GM12878 (cell line): Measurements from ENCODE around the gene PDE3B. TPM values are rescaled to one million over a fixed set of nuclear protein-coding genes. Genes with fewer than 3 reads are reported as not detected.

Experiments used
- ATAC-seq: fragments of 200-7000 bp; cut with Tn5 transposase; 3 replicates; pipeline ENCODE4 v1.9.1; 2020; ENCODE audit warnings: mild to moderate bottlenecking, moderate library complexity
- BruUV-seq: library from RNA; stranded (reverse); fragments of 400-500 nt; replicated peaks from 2 replicates; lab custom pipeline; 2021; lab: Mats Ljungman, UMichigan
- CTCF ChIA-PET: fragments of 300-600 bp; sonication (Branson Sonifier 250); formaldehyde crosslinking; extraction: SDS; loops from one replicate; lab custom pipeline; 2021; ENCODE audit warnings: inconsistent platforms; lab: Yijun Ruan, JAX
- POLR2A ChIA-PET: fragments of 350-600 bp; formaldehyde crosslinking; extraction: SDS; loops from one replicate; lab custom pipeline; 2021; ENCODE audit warnings: inconsistent platforms; lab: Charles Lee
- RAD21 ChIA-PET: fragments of 300-600 bp; sonication (Branson Sonifier 250); formaldehyde crosslinking; loops from one replicate; lab custom pipeline; 2023; ENCODE audit warnings: antibody characterized with exemption; ENCODE audit not compliant: unreplicated experiment; lab: Charles Lee
- SMC1A ChIA-PET: fragments of 300-600 bp; sonication (Branson Sonifier 250); formaldehyde crosslinking; loops from one replicate; lab custom pipeline; 2023; ENCODE audit not compliant: unreplicated experiment, uncharacterized antibody; lab: Charles Lee
- DNase-seq: peaks from one replicate; pipeline ENCODE4 v3.0.0-alpha.2; 2011; ENCODE audit warnings: low read depth, low spot score
- FAIRE-seq: peaks from 3 replicates; lab custom pipeline; 2011; peaks lifted over from hg19 to GRCh38; lab: Jason Lieb, UNC
- H2AFZ ChIP-seq: 2 replicates; pipeline ENCODE4 v1.6.0; 2011; ENCODE audit warnings: low read depth, low read length, control low read depth; ENCODE audit not compliant: control insufficient read depth
- H3K27ac ChIP-seq: 2 replicates; pipeline ENCODE4 v1.5.1; 2011; ENCODE audit warnings: control low read depth; ENCODE audit not compliant: control insufficient read depth, insufficient read depth
- H3K27me3 ChIP-seq, 2 experiments: replicated peaks in 1 of 2; 2 replicates each; pipeline versions ENCODE4 v1.6.0 to v1.6.1; 2011; ENCODE audit warnings: low read length in 1 of 2; ENCODE audit not compliant: control insufficient read depth in 2 of 2, insufficient read depth in 2 of 2
- H3K36me3 ChIP-seq, 2 experiments: 2 replicates each; pipeline ENCODE4 v1.5.1; 2011; ENCODE audit warnings: low read length in 1 of 2; ENCODE audit not compliant: control insufficient read depth in 2 of 2, insufficient read depth in 2 of 2
- H3K4me1 ChIP-seq: 2 replicates; pipeline ENCODE4 v1.6.1; 2011; ENCODE audit warnings: mild to moderate bottlenecking, low read length, moderate library complexity, mixed read lengths; ENCODE audit not compliant: control insufficient read depth, insufficient read depth
- H3K4me2 ChIP-seq: 2 replicates; pipeline ENCODE4 v1.6.0; 2011; ENCODE audit warnings: control low read depth; ENCODE audit not compliant: control insufficient read depth, insufficient read depth
- H3K4me3 ChIP-seq: fragments of 200-600 bp; sonication (generic); 2 replicates; pipeline ENCODE4 v1.5.1; 2016
- H3K79me2 ChIP-seq: 2 replicates; pipeline ENCODE4 v1.6.0; 2011; ENCODE audit warnings: low read length; ENCODE audit not compliant: control insufficient read depth, insufficient read depth
- H3K9ac ChIP-seq: 2 replicates; pipeline ENCODE4 v1.8.0; 2011; ENCODE audit warnings: low read length, control low read depth, mixed read lengths; ENCODE audit not compliant: control insufficient read depth, insufficient read depth
- H3K9me3 ChIP-seq: replicated peaks from 3 replicates; pipeline ENCODE4 v1.5.1; 2011; ENCODE audit warnings: mild to moderate bottlenecking, low read length; ENCODE audit not compliant: control insufficient read depth, insufficient read depth
- H4K20me1 ChIP-seq: 2 replicates; pipeline ENCODE4 v1.6.0; 2011; ENCODE audit not compliant: control insufficient read depth, insufficient read depth
- ASH2L ChIP-seq: fragments of 300-600, 200-600 bp; sonication (generic); IDR thresholded peaks from 2 replicates; pipeline ENCODE4 v1.6.1; 2017; ENCODE audit warnings: low read depth, mild to moderate bottlenecking, borderline replicate concordance
- CREB1 ChIP-seq: IDR thresholded peaks from 2 replicates; pipeline ENCODE4 v1.6.1; 2012; ENCODE audit warnings: low read depth, mild to moderate bottlenecking, inconsistent platforms
- ZNF217 ChIP-seq: fragments of 450-650 bp; IDR thresholded peaks from 2 replicates; pipeline ENCODE4 v1.6.1; 2017; ENCODE audit warnings: antibody characterized with exemption, mild to moderate bottlenecking
- WGBS: methylation state at CpG from one replicate; pipeline ENCODE4 v1.1.6; 2016; ENCODE audit warnings: low lambda C conversion rate; ENCODE audit not compliant: insufficient replicate concordance, insufficient coverage; ENCODE audit errors: missing lambda C conversion rate; 5-methylcytosine and 5-hydroxymethylcytosine counted together
- in situ Hi-C: fragments of 300-500 bp; cut with MboI; formaldehyde crosslinking; loops from 9 replicates; pipeline ENCODE4 v1.14.3; 2018; ENCODE audit warnings: mixed read lengths
- intact Hi-C: fragments of 100-400 bp; cut with micrococcal nuclease; formaldehyde crosslinking; loops from one replicate; pipeline ENCODE4 v1.14.2; 2022; ENCODE audit not compliant: unreplicated experiment
- polyA plus RNA-seq, 11 experiments: library from polyadenylated mRNA; depleted of rRNA in 4 of 11; unstranded in 6 of 11; stranded (reverse) in 5 of 11; fragments of >200 nt; fragmentation: Nextera tagmentation in 4 of 11; fragmentation: Illumina TruSeq in 1 of 11; extraction: Ambion mirVana in 4 of 11; extraction: Trizol in 1 of 11; gene quantifications; 1 replicate in 1 of 11; 2 replicates in 10 of 11; pipeline versions ENCODE4 v1.2.1 to v1.2.3, GENCODE V29; 2011 to 2016; ENCODE audit warnings: inconsistent platforms in 2 of 11, missing spikeins in 2 of 11, low read depth in 1 of 11
- total RNA-seq, 4 experiments: library from RNA; depleted of rRNA in 3 of 4; stranded (reverse); fragments of >200 nt in 3 of 4; fragmentation: Illumina TruSeq in 1 of 4; extraction: Trizol in 1 of 4; gene quantifications; 2 replicates each; pipeline versions ENCODE4 v1.2.1 to v1.2.3, GENCODE V29; 2013 to 2021
- TF ChIP-seq, protein P1 (sequence below): fragments of 450-650 bp; IDR thresholded peaks from 2 replicates; pipeline ENCODE4 v1.6.1; 2016; ENCODE audit warnings: mild to moderate bottlenecking, moderate library complexity, borderline replicate concordance
- TF ChIP-seq, protein P2 (sequence below): IDR thresholded peaks from 2 replicates; pipeline ENCODE4 v1.6.1; 2012; ENCODE audit warnings: low read depth, low read length, improper control_type of control experiment
- TF ChIP-seq, protein P3 (sequence below): fragments of 450-650 bp; IDR thresholded peaks from 2 replicates; pipeline ENCODE4 v1.6.1; 2017; ENCODE audit warnings: antibody characterized with exemption, mild to moderate bottlenecking, moderate library complexity
- TF ChIP-seq, protein P4 (sequence below): IDR thresholded peaks from 2 replicates; pipeline ENCODE4 v1.6.1; 2011; ENCODE audit warnings: low read depth, low read length, improper control_type of control experiment, borderline replicate concordance
- TF ChIP-seq, protein P5 (sequence below): IDR thresholded peaks from 2 replicates; pipeline ENCODE4 v1.6.1; 2012; ENCODE audit warnings: low read depth, low read length, improper control_type of control experiment

Gene PDE3B
- total and polyA plus RNA-seq, 10 of the 15 experiments (the other 5 are each of a cell fraction or from before 2014, with no cell fraction given) = 0.04 to 3.1 (median 1.9) TPM

DNA sequence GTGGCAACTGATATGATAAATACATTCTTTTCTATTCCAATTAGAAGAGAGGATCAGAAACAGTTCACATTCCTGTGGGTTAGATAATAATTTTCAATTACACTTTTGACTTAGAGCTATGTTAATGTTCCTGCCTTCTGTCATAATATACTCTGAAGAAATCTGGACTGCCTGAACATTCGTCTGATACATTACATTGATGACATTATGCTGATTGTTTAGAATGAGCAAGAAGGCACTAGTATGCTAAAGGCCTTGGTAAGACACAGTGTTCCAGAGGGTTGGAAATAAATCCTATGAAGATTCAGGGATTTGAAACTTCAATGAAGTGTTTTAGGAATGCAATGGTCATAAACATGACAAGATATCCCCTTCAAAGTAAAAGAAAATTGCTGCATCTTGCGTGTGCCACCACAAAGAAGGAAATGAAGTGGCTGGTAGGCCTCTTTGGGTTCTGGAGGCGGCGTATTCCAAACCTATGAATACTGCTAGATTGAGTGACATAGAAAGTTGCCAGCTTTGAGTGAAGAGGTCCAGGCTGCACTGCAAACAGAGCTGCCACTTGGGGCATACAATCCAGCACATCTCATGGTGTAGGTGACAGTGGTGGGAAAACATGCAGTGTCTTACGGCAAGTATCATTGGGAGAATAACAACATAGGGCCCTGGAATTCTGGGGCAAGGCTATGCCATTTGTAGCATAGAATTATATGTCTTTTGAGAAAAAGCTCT, 21.2 kb upstream of the PDE3B start:
- Histone ChIP-seq H3K36me3 (no peaks in the 10 kb centered on the region), H3K4me1 (no peaks in the 10 kb centered on the region), H2AFZ (no peak overlapping the region), H3K4me3 (no peak overlapping the region), H3K27ac (no peak overlapping the region), H3K9me3 (no peaks in the 10 kb centered on the region), H3K9ac (no peak overlapping the region), H3K27me3 (no peaks in the 10 kb centered on the region), H4K20me1 (no peaks in the 10 kb centered on the region), H3K4me2 (no peak overlapping the region), H3K79me2 (no peaks in the 10 kb centered on the region)
- ChIA-PET SMC1A (interaction anchor here (1.5 kb wide), 1 partner anchor 285 kb away, joined by 4 read pairs; no protein-coding TSS in a partner anchor), CTCF (interaction anchor here (1.6 kb wide), 1 partner anchor 286 kb away, joined by 4 read pairs; no protein-coding TSS in a partner anchor), RAD21 (interaction anchor here (1.0 kb wide), 1 partner anchor 286 kb away, joined by 3 read pairs; no protein-coding TSS in a partner anchor), POLR2A (no interaction called here)
- in situ Hi-C loops (no loop called here), intact Hi-C loops (no loop called here)
- DNase-seq = no peak
- no peak for FAIRE-seq
- 62% methylated on average over 5 of the region's 5 CpGs for WGBS
- no peak for ATAC-seq
- BruUV-seq = no TSS peak
- TF ChIP-seq, protein P1, sequence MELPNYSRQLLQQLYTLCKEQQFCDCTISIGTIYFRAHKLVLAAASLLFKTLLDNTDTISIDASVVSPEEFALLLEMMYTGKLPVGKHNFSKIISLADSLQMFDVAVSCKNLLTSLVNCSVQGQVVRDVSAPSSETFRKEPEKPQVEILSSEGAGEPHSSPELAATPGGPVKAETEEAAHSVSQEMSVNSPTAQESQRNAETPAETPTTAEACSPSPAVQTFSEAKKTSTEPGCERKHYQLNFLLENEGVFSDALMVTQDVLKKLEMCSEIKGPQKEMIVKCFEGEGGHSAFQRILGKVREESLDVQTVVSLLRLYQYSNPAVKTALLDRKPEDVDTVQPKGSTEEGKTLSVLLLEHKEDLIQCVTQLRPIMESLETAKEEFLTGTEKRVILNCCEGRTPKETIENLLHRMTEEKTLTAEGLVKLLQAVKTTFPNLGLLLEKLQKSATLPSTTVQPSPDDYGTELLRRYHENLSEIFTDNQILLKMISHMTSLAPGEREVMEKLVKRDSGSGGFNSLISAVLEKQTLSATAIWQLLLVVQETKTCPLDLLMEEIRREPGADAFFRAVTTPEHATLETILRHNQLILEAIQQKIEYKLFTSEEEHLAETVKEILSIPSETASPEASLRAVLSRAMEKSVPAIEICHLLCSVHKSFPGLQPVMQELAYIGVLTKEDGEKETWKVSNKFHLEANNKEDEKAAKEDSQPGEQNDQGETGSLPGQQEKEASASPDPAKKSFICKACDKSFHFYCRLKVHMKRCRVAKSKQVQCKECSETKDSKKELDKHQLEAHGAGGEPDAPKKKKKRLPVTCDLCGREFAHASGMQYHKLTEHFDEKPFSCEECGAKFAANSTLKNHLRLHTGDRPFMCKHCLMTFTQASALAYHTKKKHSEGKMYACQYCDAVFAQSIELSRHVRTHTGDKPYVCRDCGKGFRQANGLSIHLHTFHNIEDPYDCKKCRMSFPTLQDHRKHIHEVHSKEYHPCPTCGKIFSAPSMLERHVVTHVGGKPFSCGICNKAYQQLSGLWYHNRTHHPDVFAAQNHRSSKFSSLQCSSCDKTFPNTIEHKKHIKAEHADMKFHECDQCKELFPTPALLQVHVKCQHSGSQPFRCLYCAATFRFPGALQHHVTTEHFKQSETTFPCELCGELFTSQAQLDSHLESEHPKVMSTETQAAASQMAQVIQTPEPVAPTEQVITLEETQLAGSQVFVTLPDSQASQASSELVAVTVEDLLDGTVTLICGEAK = no peak
- TF ChIP-seq, protein P2, sequence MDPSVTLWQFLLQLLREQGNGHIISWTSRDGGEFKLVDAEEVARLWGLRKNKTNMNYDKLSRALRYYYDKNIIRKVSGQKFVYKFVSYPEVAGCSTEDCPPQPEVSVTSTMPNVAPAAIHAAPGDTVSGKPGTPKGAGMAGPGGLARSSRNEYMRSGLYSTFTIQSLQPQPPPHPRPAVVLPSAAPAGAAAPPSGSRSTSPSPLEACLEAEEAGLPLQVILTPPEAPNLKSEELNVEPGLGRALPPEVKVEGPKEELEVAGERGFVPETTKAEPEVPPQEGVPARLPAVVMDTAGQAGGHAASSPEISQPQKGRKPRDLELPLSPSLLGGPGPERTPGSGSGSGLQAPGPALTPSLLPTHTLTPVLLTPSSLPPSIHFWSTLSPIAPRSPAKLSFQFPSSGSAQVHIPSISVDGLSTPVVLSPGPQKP = no peak
- TF ChIP-seq, protein P3, sequence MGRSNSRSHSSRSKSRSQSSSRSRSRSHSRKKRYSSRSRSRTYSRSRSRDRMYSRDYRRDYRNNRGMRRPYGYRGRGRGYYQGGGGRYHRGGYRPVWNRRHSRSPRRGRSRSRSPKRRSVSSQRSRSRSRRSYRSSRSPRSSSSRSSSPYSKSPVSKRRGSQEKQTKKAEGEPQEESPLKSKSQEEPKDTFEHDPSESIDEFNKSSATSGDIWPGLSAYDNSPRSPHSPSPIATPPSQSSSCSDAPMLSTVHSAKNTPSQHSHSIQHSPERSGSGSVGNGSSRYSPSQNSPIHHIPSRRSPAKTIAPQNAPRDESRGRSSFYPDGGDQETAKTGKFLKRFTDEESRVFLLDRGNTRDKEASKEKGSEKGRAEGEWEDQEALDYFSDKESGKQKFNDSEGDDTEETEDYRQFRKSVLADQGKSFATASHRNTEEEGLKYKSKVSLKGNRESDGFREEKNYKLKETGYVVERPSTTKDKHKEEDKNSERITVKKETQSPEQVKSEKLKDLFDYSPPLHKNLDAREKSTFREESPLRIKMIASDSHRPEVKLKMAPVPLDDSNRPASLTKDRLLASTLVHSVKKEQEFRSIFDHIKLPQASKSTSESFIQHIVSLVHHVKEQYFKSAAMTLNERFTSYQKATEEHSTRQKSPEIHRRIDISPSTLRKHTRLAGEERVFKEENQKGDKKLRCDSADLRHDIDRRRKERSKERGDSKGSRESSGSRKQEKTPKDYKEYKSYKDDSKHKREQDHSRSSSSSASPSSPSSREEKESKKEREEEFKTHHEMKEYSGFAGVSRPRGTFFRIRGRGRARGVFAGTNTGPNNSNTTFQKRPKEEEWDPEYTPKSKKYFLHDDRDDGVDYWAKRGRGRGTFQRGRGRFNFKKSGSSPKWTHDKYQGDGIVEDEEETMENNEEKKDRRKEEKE = no peak
- TF ChIP-seq, protein P4, sequence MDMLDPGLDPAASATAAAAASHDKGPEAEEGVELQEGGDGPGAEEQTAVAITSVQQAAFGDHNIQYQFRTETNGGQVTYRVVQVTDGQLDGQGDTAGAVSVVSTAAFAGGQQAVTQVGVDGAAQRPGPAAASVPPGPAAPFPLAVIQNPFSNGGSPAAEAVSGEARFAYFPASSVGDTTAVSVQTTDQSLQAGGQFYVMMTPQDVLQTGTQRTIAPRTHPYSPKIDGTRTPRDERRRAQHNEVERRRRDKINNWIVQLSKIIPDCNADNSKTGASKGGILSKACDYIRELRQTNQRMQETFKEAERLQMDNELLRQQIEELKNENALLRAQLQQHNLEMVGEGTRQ = no peak
- TF ChIP-seq, protein P5, sequence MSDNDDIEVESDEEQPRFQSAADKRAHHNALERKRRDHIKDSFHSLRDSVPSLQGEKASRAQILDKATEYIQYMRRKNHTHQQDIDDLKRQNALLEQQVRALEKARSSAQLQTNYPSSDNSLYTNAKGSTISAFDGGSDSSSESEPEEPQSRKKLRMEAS = no peak
- TF ChIP-seq CREB1 = no peak
- no peak for TF ChIP-seq ZNF217
- TF ChIP-seq ASH2L = no peak
